Measurements from ENCODE around the gene SMIM20.
"Not testable (repeated sequence)": the region's sequence is repeated elsewhere in the genome, so short reads cannot be mapped to it uniquely, and the experiment has no call there.

Gene SMIM20

GRCh38 chr4:25913851-25914669, at the start of gene SMIM20:
Gene SMIM20, plus strand, starts transcription at chr4:25914220. Its CDS starts 94 bp downstream, at chr4:25914314.
- DNase-seq = peak; percentile 90

GRCh38 chr4:25865586-25865985, 48.4 kb upstream of the SMIM20 start:
- no peak for DNase-seq

- DNase-seq = not testable (repeated sequence)
Observed at GRCh38 chr4:25866401-25866800, 47.6 kb upstream of the SMIM20 start.

- DNase-seq = no peak
Observed at GRCh38 chr4:25867781-25868294, 46.2 kb upstream of the SMIM20 start.

- DNase-seq = no peak
Observed at GRCh38 chr4:25870081-25870480, 43.9 kb upstream of the SMIM20 start.

- DNase-seq = no peak
Observed at GRCh38 chr4:25872851-25873631, 41.0 kb upstream of the SMIM20 start.

- no peak for DNase-seq
Observed at GRCh38 chr4:25873632-25874129, 40.3 kb upstream of the SMIM20 start.

- no peak for DNase-seq
Observed at GRCh38 chr4:25874655-25875054, 39.4 kb upstream of the SMIM20 start.

- no peak for DNase-seq
Observed at GRCh38 chr4:25875281-25875745, 38.7 kb upstream of the SMIM20 start.

- no peak for DNase-seq
Observed at GRCh38 chr4:25878676-25879075, 35.3 kb upstream of the SMIM20 start.

- DNase-seq = no peak
Observed at GRCh38 chr4:25879091-25879584, 34.9 kb upstream of the SMIM20 start.

- no peak for DNase-seq
Observed at GRCh38 chr4:25879587-25879986, 34.4 kb upstream of the SMIM20 start.

GRCh38 chr4:25879991-25880651, 33.9 kb upstream of the SMIM20 start:
- DNase-seq = no peak

GRCh38 chr4:25881193-25881592, 32.8 kb upstream of the SMIM20 start:
- no peak for DNase-seq

GRCh38 chr4:25882226-25882625, 31.8 kb upstream of the SMIM20 start:
- DNase-seq = no peak

GRCh38 chr4:25883565-25883964, 30.5 kb upstream of the SMIM20 start:
- no peak for DNase-seq

- no peak for DNase-seq
Observed at GRCh38 chr4:25884031-25884782, 29.8 kb upstream of the SMIM20 start.

GRCh38 chr4:25888781-25889180, 25.2 kb upstream of the SMIM20 start:
- no peak for DNase-seq

- no peak for DNase-seq
Observed at GRCh38 chr4:25889589-25890503, 24.2 kb upstream of the SMIM20 start.

- DNase-seq = no peak
Observed at GRCh38 chr4:25890571-25891485, 23.2 kb upstream of the SMIM20 start.
